NK-92 (cell line): ENCODE results near the gene HCST.
"Not testable (repeated sequence)": the region's sequence is repeated elsewhere in the genome, so short reads cannot be mapped to it uniquely, and the experiment has no call there.

Source experiments
- DNase-seq: peaks from one replicate; lab custom pipeline; 2025; ENCODE audit not compliant: unreplicated experiment; lab: John Stamatoyannopoulos, UW

The HCST gene

GRCh38 chr19:35903550-35904179 is 1.3 kb downstream of the HCST start:
- peak; percentile 51 for DNase-seq

- no peak for DNase-seq
Observed at GRCh38 chr19:35904311-35905068, 2.2 kb downstream of the HCST start.

GRCh38 chr19:35905178-35905727 is 2.9 kb downstream of the HCST start:
- DNase-seq: no peak

GRCh38 chr19:35907377-35907745 is 5.0 kb downstream of the HCST start:
- no peak for DNase-seq

GRCh38 chr19:35908010-35908441 is 5.7 kb downstream of the HCST start, which contains the start of gene TYROBP:
Gene TYROBP, minus strand, starts transcription at chr19:35908295. Its CDS starts 67 bp downstream, at chr19:35908228.
- DNase-seq: no peak

GRCh38 chr19:35908973-35909683 is 6.8 kb downstream of the HCST start:
- no peak for DNase-seq

GRCh38 chr19:35909684-35910035 is 7.3 kb downstream of the HCST start:
- DNase-seq: no peak

- DNase-seq: not testable (repeated sequence)
Observed at GRCh38 chr19:35910355-35910754, 8.0 kb downstream of the HCST start.

- no peak for DNase-seq
Observed at GRCh38 chr19:35911173-35911572, 8.8 kb downstream of the HCST start.

- no peak for DNase-seq
Observed at GRCh38 chr19:35911790-35912189, 9.5 kb downstream of the HCST start.

- no peak for DNase-seq
Observed at GRCh38 chr19:35913589-35913988, 11.3 kb downstream of the HCST start.

- no peak for DNase-seq
Observed at GRCh38 chr19:35915443-35915842, 13.1 kb downstream of the HCST start.

- DNase-seq: no peak
Observed at GRCh38 chr19:35919306-35919705, 17.0 kb downstream of the HCST start.

GRCh38 chr19:35921012-35921411 is 18.7 kb downstream of the HCST start:
- no peak for DNase-seq

- DNase-seq: no peak
Observed at GRCh38 chr19:35925501-35925900, 23.2 kb downstream of the HCST start.

- DNase-seq: no peak
Observed at GRCh38 chr19:35928507-35928906, 26.2 kb downstream of the HCST start.

- DNase-seq: no peak
Observed at GRCh38 chr19:35929876-35930275, 27.5 kb downstream of the HCST start.

- peak; percentile 94 for DNase-seq
Observed at GRCh38 chr19:35931161-35931873, 29.0 kb downstream of the HCST start.

GRCh38 chr19:35931874-35932202 is 29.5 kb downstream of the HCST start:
- DNase-seq: no peak

- no peak for DNase-seq
Observed at GRCh38 chr19:35932291-35932936, 30.1 kb downstream of the HCST start.
